Kidney (tissue), 14 donors: Measurements from ENCODE around the gene RHO. TPM values are rescaled to one million over a fixed set of nuclear protein-coding genes. Genes with fewer than 3 reads are reported as not detected.
A peak's percentile ranks its signal among the peaks of the same experiment; 100 is the strongest.
"Not testable (repeated sequence)": the region's sequence is repeated elsewhere in the genome, so short reads cannot be mapped to it uniquely, and the experiment has no call there.

Source experiments
- DNase-seq, 5 donors: peaks; one replicate each; pipeline ENCODE4 v3.0.0-alpha.2; 2013 to 2020
- FAIRE-seq: peaks from 2 replicates; lab custom pipeline; 2012; peaks lifted over from hg19 to GRCh38; lab: Jason Lieb, UNC
- H3K27ac ChIP-seq, 2 donors: one replicate each; pipeline ENCODE4 v1.7.0; 2013; ENCODE audit warnings: low read depth in 2 of 2, low read length in 2 of 2, inconsistent platforms in 1 of 2
- H3K27me3 ChIP-seq: one replicate; pipeline ENCODE4 v1.7.1; 2013; ENCODE audit warnings: low read length, inconsistent platforms; ENCODE audit not compliant: control insufficient read depth, insufficient read depth
- H3K36me3 ChIP-seq, 3 donors: one replicate each; pipeline versions ENCODE4 v1.7.0 to v1.7.1; 2013; ENCODE audit warnings: low read length in 3 of 3, control low read depth in 1 of 3, inconsistent platforms in 1 of 3; ENCODE audit not compliant: insufficient read depth in 3 of 3, control insufficient read depth in 2 of 3
- H3K4me1 ChIP-seq, 3 donors: one replicate each; pipeline versions ENCODE4 v1.7.0 to v1.7.1; 2013; ENCODE audit warnings: low read length in 3 of 3, inconsistent platforms in 1 of 3, low read depth in 1 of 3; ENCODE audit not compliant: control insufficient read depth in 2 of 3, insufficient read depth in 2 of 3
- H3K4me3 ChIP-seq, 3 donors: one replicate each; pipeline versions ENCODE4 v1.7.0 to v1.8.1; 2013; ENCODE audit warnings: low read length in 3 of 3, control low read depth in 1 of 3, inconsistent platforms in 1 of 3
- H3K9ac ChIP-seq, 3 donors: one replicate each; pipeline versions ENCODE4 v1.7.0 to v1.7.1; 2013; ENCODE audit warnings: low read length in 3 of 3, control low read depth in 1 of 3, inconsistent platforms in 1 of 3
- H3K9me3 ChIP-seq, 3 donors: one replicate each; pipeline versions ENCODE4 v1.7.0 to v1.7.1; 2013; ENCODE audit warnings: low read length in 3 of 3, control low read depth in 1 of 3, inconsistent platforms in 1 of 3; ENCODE audit not compliant: control insufficient read depth in 2 of 3, insufficient read depth in 1 of 3
- CTCF ChIP-seq: IDR thresholded peaks from 3 replicates; pipeline ENCODE4 v1.5.1; 2012; ENCODE audit warnings: mild to moderate bottlenecking, moderate library complexity, borderline replicate concordance; ENCODE audit not compliant: insufficient read depth; ENCODE audit errors: extremely low read depth
- intact Hi-C: fragments of 100-400 bp; cut with DNase I; formaldehyde crosslinking; loops from one replicate; pipeline ENCODE4 v1.11.1; 2022
- polyA plus RNA-seq: library from polyadenylated mRNA; stranded (reverse); fragments of 350-450 nt; fragmentation: Illumina TruSeq; extraction: RNeasy Lipid Tissue Mini Kit (QIAGEN cat#74804); gene quantifications from one replicate; pipeline ENCODE4 v1.2.3, GENCODE V29; 2014; ENCODE audit warnings: low read depth, low replicate concordance; ENCODE audit not compliant: insufficient read depth
- total RNA-seq: library from RNA; stranded (reverse); fragmentation: NEBNext Ultra II Directional; extraction: Animal tissue kit (Norgen Biotek cat#: 25700); gene quantifications from one replicate; pipeline ENCODE4 v1.2.1, GENCODE V29; 2021
- donor health status: control.
- donor health status: control.
- donor health status: control.
- donor health status: control.
- donor health status: control.
- donor health status: DM: yes; HTN: yes; CAD: no.
- donor health status: Normal renal cell carcinoma (clear cell type).

The RHO gene
- total and polyA plus RNA-seq, 2 donors from 2014 or later: not detected

- intact Hi-C loops: no loop called here
These were observed 41.1 kb upstream of the RHO start for GRCh38 chr3:129487183-129487867.

GRCh38 chr3:129487868-129488335, 40.5 kb upstream of the RHO start:
- peaks cover 9 to 12% (median 9%) of the 10 kb centered on the region in 3 donors for H3K36me3 ChIP-seq
- H3K27ac ChIP-seq, H3K9ac ChIP-seq, FAIRE-seq, intact Hi-C loops, H3K27me3 ChIP-seq, H3K9me3 ChIP-seq, DNase-seq, H3K4me3 ChIP-seq, H3K4me1 ChIP-seq: not testable (repeated sequence)

More at GRCh38 chr3:129487183-129487867, 41.1 kb upstream of the RHO start:
- TF ChIP-seq CTCF: no peak
- Histone ChIP-seq H3K4me1 (peaks cover 2 to 5% (median 4%) of the 10 kb centered on the region in 3 donors), H3K4me3 (no peak overlapping the region), H3K36me3 (peaks cover 8 to 12% (median 9%) of the 10 kb centered on the region in 3 donors), H3K27me3 (no peaks in the 10 kb centered on the region), H3K9ac (no peak overlapping the region), H3K27ac (no peak overlapping the region), H3K9me3 (no peaks in the 10 kb centered on the region)
- FAIRE-seq: no peak
- no peak for DNase-seq

- H3K9me3 ChIP-seq, H3K4me1 ChIP-seq, DNase-seq, H3K4me3 ChIP-seq, H3K27ac ChIP-seq, H3K27me3 ChIP-seq, intact Hi-C loops, FAIRE-seq, H3K9ac ChIP-seq: not testable (repeated sequence)
- H3K36me3 ChIP-seq: peaks cover 4 to 15% (median 7%) of the 10 kb centered on the region in 3 donors
These were observed 39.2 kb upstream of the RHO start for GRCh38 chr3:129489258-129489657.

GRCh38 chr3:129490273-129490675, 38.2 kb upstream of the RHO start:
- Histone ChIP-seq H3K4me1 (peaks cover 2 to 5% (median 4%) of the 10 kb centered on the region in 3 donors), H3K27me3 (no peaks in the 10 kb centered on the region), H3K9ac (peak overlapping the region in 1 of 3 donors; percentile 29), H3K9me3 (no peaks in the 10 kb centered on the region), H3K27ac (peak overlapping the region; percentile 46 to 71), H3K36me3 (peaks cover 4 to 12% (median 4%) of the 10 kb centered on the region in 3 donors), H3K4me3 (no peak overlapping the region)
- TF ChIP-seq CTCF: peak; percentile 81
- FAIRE-seq (peak; percentile 29), DNase-seq (peak; percentile 85 to 92 (median 89))
- intact Hi-C loops: no loop called here

- FAIRE-seq, H3K4me3 ChIP-seq, H3K4me1 ChIP-seq, H3K9me3 ChIP-seq, DNase-seq, H3K27me3 ChIP-seq, intact Hi-C loops: not testable (repeated sequence)
- H3K27ac ChIP-seq: peak overlapping the region in 1 of 2 donors; percentile 34
- H3K36me3 ChIP-seq: peaks cover 4 to 12% (median 4%) of the 10 kb centered on the region in 3 donors
- peak overlapping the region in 1 of 3 donors; percentile 29 for H3K9ac ChIP-seq
These were observed 37.4 kb upstream of the RHO start for GRCh38 chr3:129491077-129491476.
